ENCODE results near the gene PHTF2. TPM values are rescaled to one million over a fixed set of nuclear protein-coding genes. Genes with fewer than 3 reads are reported as not detected.

PHTF2 gene
- total RNA-seq, 5 donors from 2014 or later (not counting 1 experiment from before 2014, with no cell fraction given): 19.7 to 35.8 (median 28.0) TPM

DNA sequence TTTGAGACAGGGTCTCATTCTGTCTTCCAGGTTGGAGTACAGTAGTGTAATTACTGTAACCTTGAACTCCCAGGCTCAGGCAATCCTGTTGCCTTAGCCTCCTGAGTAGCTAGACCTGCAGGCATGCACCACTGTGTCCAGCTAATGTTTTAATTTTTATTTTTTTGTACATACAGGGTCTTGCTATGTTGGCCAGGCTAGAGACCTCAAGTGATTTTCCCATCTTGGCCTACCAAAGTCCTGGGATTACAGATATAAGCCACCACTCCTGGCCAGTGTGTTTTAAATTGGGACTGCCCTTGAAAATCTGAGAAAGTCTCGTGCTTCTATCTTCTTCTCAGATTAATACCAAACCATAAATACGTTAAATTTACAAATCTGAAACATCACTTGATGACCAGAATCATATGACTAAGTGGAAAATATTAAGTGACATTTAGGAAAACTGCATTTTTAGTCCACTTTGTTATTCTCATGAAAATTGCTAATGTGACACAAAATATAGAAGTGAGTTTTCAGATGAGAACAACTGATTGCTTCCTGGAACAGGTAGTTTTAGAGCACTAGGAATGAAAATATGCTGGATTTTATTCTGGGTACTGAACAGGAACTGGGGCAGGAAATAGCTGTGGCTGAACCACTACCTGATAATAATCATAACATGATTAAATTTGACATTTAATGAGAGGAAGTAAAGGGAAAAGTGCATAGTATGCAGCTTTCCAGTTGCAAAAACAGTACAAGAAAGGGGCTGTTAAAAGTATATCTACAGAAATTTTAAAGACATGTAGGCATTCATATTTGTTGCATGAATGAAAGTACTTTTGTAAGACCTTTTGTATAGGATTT is 4.2 kb downstream of the PHTF2 start:
- H3K4me3 ChIP-seq (ENCODE audit: control insufficient read depth in 1 of 2, extremely low read depth in 1 of 2, low read length in 1 of 2): no peak overlapping the region
- no CpG with 5 or more reads among the region's 2 CpGs for WGBS (ENCODE audit: insufficient coverage)
- peaks cover 32% of the 10 kb centered on the region in 2 experiments for H3K4me1 ChIP-seq (ENCODE audit: control insufficient read depth in 1 of 2, extremely low read depth in 1 of 2, insufficient read depth in 2 of 2, low read length in 2 of 2)
- ChIA-PET CTCF (interaction anchor here (0.6 kb wide), 3 partner anchors 11 to 1599 kb away, joined by 3 read pairs; no protein-coding TSS in a partner anchor), POLR2A (interaction anchor here (0.6 kb wide), 3 partner anchors 9 to 119 kb away, joined by 3 to 5 read pairs (median 4); no protein-coding TSS in a partner anchor)
- H3K27me3 Mint-ChIP-seq: no peaks in the 10 kb centered on the region
- DNase-seq: peak in 1 of 35 experiments; percentile 35
- peak overlapping the region; percentile 5 to 58 (median 31) for H3K4me3 Mint-ChIP-seq
- H3K9me3 ChIP-seq: peaks cover 6% of the 10 kb centered on the region
- H3K27ac Mint-ChIP-seq: peak overlapping the region; percentile 84
- no peaks in the 10 kb centered on the region for H3K27me3 ChIP-seq (replicated peaks in 1 of 2; ENCODE audit: control insufficient read depth in 2 of 2, extremely low read depth in 1 of 2, insufficient read depth in 2 of 2, low read length in 1 of 2)
- H3K9me3 Mint-ChIP-seq: peaks cover 4 to 17% (median 7%) of the 10 kb centered on the region in 3 donors
- ATAC-seq (replicated peaks in 1 of 4): no peak
- H3K36me3 Mint-ChIP-seq: peaks cover 10% of the 10 kb centered on the region
- H3K27ac ChIP-seq (ENCODE audit: low read length): peak overlapping the region; percentile 60
- no peaks in the 10 kb centered on the region for H3K36me3 ChIP-seq (ENCODE audit: control insufficient read depth in 2 of 2, extremely low read depth in 1 of 2, insufficient read depth in 1 of 2, low read length in 1 of 2)
- H3K4me1 Mint-ChIP-seq: peaks cover 65 to 82% (median 66%) of the 10 kb centered on the region in 3 donors

DNA sequence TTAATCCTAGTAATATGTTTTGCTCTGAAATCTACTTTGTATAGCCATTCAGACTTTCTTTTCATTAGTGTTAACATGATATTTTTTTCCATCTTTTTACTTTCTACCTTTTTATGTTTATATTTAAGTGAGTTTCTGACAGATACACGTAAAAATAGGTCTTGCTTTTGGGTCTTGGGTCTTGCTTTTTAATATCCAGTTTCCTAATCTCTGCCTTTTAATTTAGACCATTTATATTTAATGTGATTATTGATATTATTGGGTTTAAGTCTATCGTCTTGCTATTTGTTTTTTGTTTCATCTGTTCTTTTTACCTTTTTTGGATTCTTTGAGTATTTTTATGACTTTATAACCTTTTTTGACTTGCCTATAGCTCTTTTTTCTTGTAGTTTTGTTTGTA is 7.9 kb downstream of the PHTF2 start:
- no peaks in the 10 kb centered on the region for H3K27me3 ChIP-seq (replicated peaks in 1 of 2; ENCODE audit: control insufficient read depth in 2 of 2, extremely low read depth in 1 of 2, insufficient read depth in 2 of 2, low read length in 1 of 2)
- POLR2A ChIA-PET: no interaction called here
- peaks cover 25% of the 10 kb centered on the region for H3K36me3 Mint-ChIP-seq

DNA sequence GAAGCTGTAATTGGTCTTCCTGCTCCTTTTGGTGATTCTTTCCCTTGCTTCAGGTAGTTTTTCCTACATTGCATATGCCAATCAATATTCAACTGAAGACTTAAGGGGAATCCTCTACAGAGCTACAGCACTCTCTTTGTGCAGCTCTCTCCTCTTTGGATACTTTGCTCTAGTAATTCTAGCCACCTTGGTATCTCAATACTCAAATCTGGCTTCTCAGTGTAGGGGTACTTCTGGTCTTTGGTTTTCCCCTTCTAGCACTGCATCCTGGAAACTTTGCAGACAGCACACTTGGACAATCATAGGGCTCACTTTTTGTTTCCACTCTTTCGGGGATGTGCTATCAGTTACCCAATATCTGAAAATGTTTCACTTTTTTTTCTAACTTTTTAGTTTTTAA is 9.9 kb downstream of the PHTF2 start:
- no peaks in the 10 kb centered on the region for H3K36me3 ChIP-seq (ENCODE audit: control insufficient read depth in 2 of 2, extremely low read depth in 1 of 2, insufficient read depth in 1 of 2, low read length in 1 of 2)
- ChIA-PET POLR2A (no interaction called here), CTCF (interaction anchor here in 1 of 2 donors (0.6 kb wide), 1 partner anchor 1372 kb away, joined by 5 read pairs; no protein-coding TSS in a partner anchor)
- Mint-ChIP-seq H3K9me3 (peaks cover 9 to 30% (median 13%) of the 10 kb centered on the region in 3 donors), H3K4me3 (no peak overlapping the region), H3K36me3 (peaks cover 25% of the 10 kb centered on the region), H3K27me3 (no peaks in the 10 kb centered on the region), H3K27ac (peak overlapping the region; percentile 18 to 68), H3K4me1 (peaks cover 49 to 71% (median 50%) of the 10 kb centered on the region in 3 donors)
- H3K27me3 ChIP-seq (replicated peaks in 1 of 2; ENCODE audit: control insufficient read depth in 2 of 2, extremely low read depth in 1 of 2, insufficient read depth in 2 of 2, low read length in 1 of 2): no peaks in the 10 kb centered on the region
- H3K9me3 ChIP-seq: peaks cover 6% of the 10 kb centered on the region
- ATAC-seq (replicated peaks in 1 of 4) (no peak), DNase-seq (no peak)
- no peak overlapping the region for H3K27ac ChIP-seq (ENCODE audit: low read length)
- no CpG with 5 or more reads among the region's 1 CpG for WGBS (ENCODE audit: insufficient coverage)
- peaks cover 11 to 12% of the 10 kb centered on the region in 2 experiments for H3K4me1 ChIP-seq (ENCODE audit: control insufficient read depth in 1 of 2, extremely low read depth in 1 of 2, insufficient read depth in 2 of 2, low read length in 2 of 2)
- no peak overlapping the region for H3K4me3 ChIP-seq (ENCODE audit: control insufficient read depth in 1 of 2, extremely low read depth in 1 of 2, low read length in 1 of 2)

More for the DNA sequence above, 7.9 kb downstream of the PHTF2 start:
- DNase-seq (no peak), ATAC-seq (replicated peaks in 1 of 4) (no peak)
- Histone ChIP-seq H3K27ac (ENCODE audit: low read length) (no peak overlapping the region), H3K4me3 (ENCODE audit: control insufficient read depth in 1 of 2, extremely low read depth in 1 of 2, low read length in 1 of 2) (no peak overlapping the region), H3K36me3 (ENCODE audit: control insufficient read depth in 2 of 2, extremely low read depth in 1 of 2, insufficient read depth in 1 of 2, low read length in 1 of 2) (no peaks in the 10 kb centered on the region), H3K4me1 (ENCODE audit: control insufficient read depth in 1 of 2, extremely low read depth in 1 of 2, insufficient read depth in 2 of 2, low read length in 2 of 2) (peaks cover 21 to 26% of the 10 kb centered on the region in 2 experiments), H3K9me3 (peaks cover 6% of the 10 kb centered on the region)
- CTCF ChIA-PET: no interaction called here
- Mint-ChIP-seq H3K9me3 (peaks cover 9 to 30% (median 13%) of the 10 kb centered on the region in 3 donors), H3K4me1 (peaks cover 49 to 72% (median 53%) of the 10 kb centered on the region in 3 donors), H3K27me3 (no peaks in the 10 kb centered on the region), H3K27ac (peak overlapping the region in 1 of 2 donors; percentile 22), H3K4me3 (no peak overlapping the region)
- WGBS (ENCODE audit: insufficient coverage): no CpG with 5 or more reads among the region's 2 CpGs

DNA sequence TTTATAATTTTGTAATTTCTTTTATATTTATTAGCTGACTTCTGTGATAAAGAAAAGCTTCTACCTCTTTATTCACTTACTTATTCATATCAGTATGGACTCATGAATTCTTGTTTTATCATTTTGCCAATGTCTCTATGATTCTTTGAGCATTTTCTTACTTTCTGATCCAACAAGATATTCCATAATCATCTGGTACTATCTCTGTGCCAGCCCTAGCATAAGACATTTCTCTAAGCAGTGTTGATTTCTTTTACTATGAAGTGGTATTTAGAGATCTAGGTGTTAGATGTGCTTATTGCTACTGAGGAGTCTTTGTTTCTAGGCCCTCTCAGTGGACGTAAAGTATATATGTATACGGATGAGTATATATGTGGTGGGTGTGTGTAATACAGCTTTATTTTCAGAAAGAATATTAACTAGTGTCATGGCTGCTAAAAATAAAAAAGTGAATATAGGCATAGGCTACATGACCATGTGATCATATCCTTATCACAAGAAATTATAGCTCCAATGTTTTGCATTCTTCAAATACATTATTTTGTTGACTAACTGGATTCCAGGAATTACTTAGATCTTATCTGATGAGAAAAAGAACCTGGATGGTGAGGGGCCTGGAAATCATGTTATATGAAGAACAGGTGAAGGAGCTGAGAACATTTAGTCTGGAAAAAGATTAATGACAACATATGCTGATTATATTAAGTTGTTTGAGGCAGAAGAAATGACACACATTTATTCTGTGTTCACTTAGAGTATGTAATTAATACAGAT is 13.1 kb downstream of the PHTF2 start:
- no peak for ATAC-seq (replicated peaks in 1 of 4)
- no peak for DNase-seq

DNA sequence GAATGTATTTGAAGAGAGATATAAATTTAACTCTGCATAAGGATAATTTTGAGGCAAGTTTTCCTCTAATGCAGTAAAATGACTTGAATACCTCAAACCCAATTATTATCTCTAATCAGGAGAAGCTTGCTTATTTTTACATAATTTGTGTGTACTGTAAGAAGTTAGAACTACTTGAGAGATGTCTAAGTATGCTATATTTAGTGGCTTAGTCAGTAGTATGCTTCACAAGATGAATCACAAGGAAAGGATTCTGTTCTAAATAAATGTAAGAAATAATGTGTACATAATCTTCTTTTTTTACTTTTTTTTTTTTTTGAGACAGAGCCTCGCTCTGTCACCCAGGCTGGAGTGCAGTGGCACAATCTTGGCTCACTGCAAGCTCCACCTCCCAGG is 13.7 kb downstream of the PHTF2 start:
- Mint-ChIP-seq H3K4me1 (peaks cover 41 to 62% (median 44%) of the 10 kb centered on the region in 3 donors), H3K27ac (no peak overlapping the region)

More for the DNA sequence above, 13.1 kb downstream of the PHTF2 start:
- H3K9me3 ChIP-seq: peaks cover 2% of the 10 kb centered on the region
- peaks cover 35% of the 10 kb centered on the region for H3K36me3 Mint-ChIP-seq
- CTCF ChIA-PET: interaction anchor here in 1 of 2 donors (0.5 kb wide), 2 partner anchors 152 to 288 kb away, joined by 6 to 8 read pairs; no protein-coding TSS in a partner anchor
- peaks cover 7 to 24% (median 11%) of the 10 kb centered on the region in 3 donors for H3K9me3 Mint-ChIP-seq
- peaks cover 0 to 2% of the 10 kb centered on the region in 2 donors for H3K36me3 ChIP-seq (ENCODE audit: control insufficient read depth in 2 of 2, extremely low read depth in 1 of 2, insufficient read depth in 1 of 2, low read length in 1 of 2)
- no peak overlapping the region for H3K4me3 ChIP-seq (ENCODE audit: control insufficient read depth in 1 of 2, extremely low read depth in 1 of 2, low read length in 1 of 2)
- peak overlapping the region in 1 of 2 donors; percentile 36 for H3K27ac Mint-ChIP-seq
- POLR2A ChIA-PET: no interaction called here
- WGBS (ENCODE audit: insufficient coverage): no CpG with 5 or more reads among the region's 2 CpGs
- H3K4me1 Mint-ChIP-seq: peaks cover 35 to 59% (median 44%) of the 10 kb centered on the region in 3 donors
- H3K27me3 Mint-ChIP-seq: no peaks in the 10 kb centered on the region
- H3K4me1 ChIP-seq (ENCODE audit: control insufficient read depth in 1 of 2, extremely low read depth in 1 of 2, insufficient read depth in 2 of 2, low read length in 2 of 2): peaks cover 0 to 2% of the 10 kb centered on the region in 2 experiments
- H3K4me3 Mint-ChIP-seq: no peak overlapping the region
- no peaks in the 10 kb centered on the region for H3K27me3 ChIP-seq (replicated peaks in 1 of 2; ENCODE audit: control insufficient read depth in 2 of 2, extremely low read depth in 1 of 2, insufficient read depth in 2 of 2, low read length in 1 of 2)
- no peak overlapping the region for H3K27ac ChIP-seq (ENCODE audit: low read length)

More for the DNA sequence above, 13.7 kb downstream of the PHTF2 start:
- Mint-ChIP-seq H3K36me3 (peaks cover 36% of the 10 kb centered on the region), H3K4me3 (peak overlapping the region in 1 of 3 donors; percentile 15), H3K27me3 (no peaks in the 10 kb centered on the region), H3K9me3 (peaks cover 8 to 22% (median 13%) of the 10 kb centered on the region in 3 donors)
- Histone ChIP-seq H3K4me3 (ENCODE audit: control insufficient read depth in 1 of 2, extremely low read depth in 1 of 2, low read length in 1 of 2) (no peak overlapping the region), H3K27me3 (replicated peaks in 1 of 2; ENCODE audit: control insufficient read depth in 2 of 2, extremely low read depth in 1 of 2, insufficient read depth in 2 of 2, low read length in 1 of 2) (no peaks in the 10 kb centered on the region), H3K27ac (ENCODE audit: low read length) (no peak overlapping the region), H3K36me3 (ENCODE audit: control insufficient read depth in 2 of 2, extremely low read depth in 1 of 2, insufficient read depth in 1 of 2, low read length in 1 of 2) (peaks cover 0 to 8% of the 10 kb centered on the region in 2 donors), H3K9me3 (no peaks in the 10 kb centered on the region), H3K4me1 (ENCODE audit: control insufficient read depth in 1 of 2, extremely low read depth in 1 of 2, insufficient read depth in 2 of 2, low read length in 2 of 2) (peaks cover 0 to 2% of the 10 kb centered on the region in 2 experiments)
- CTCF ChIA-PET: no interaction called here
- no peak for DNase-seq
- POLR2A ChIA-PET: interaction anchor here in 1 of 2 donors (0.5 kb wide), 1 partner anchor 8 kb away, joined by 5 read pairs; no protein-coding TSS in a partner anchor
- no CpG with 5 or more reads among the region's 1 CpG for WGBS (ENCODE audit: insufficient coverage)
- ATAC-seq (replicated peaks in 1 of 4): no peak
